Gastrocnemius medialis (tissue), 4 donors: Measurements from ENCODE around the gene ROGDI.

Experiments used
- CTCF ChIP-seq, 5 experiments: fragments of 450-650 bp in 3 of 5; fragments of 200-600 bp in 2 of 5; sonication (generic) in 2 of 5; IDR thresholded peaks in 4 of 5; conservative IDR thresholded peaks in 1 of 5; 1 replicate in 4 of 5; 2 replicates in 1 of 5; pipeline ENCODE4 v1.5.1; 2016 to 2019; ENCODE audit warnings: antibody characterized with exemption in 5 of 5, mild to moderate bottlenecking in 3 of 5, moderate library complexity in 3 of 5
- POLR2A ChIP-seq, 2 donors: fragments of 450-650 bp; IDR thresholded peaks; one replicate each; pipeline ENCODE4 v1.6.1; 2017; ENCODE audit warnings: antibody characterized with exemption in 2 of 2, mild to moderate bottlenecking in 2 of 2, moderate library complexity in 2 of 2

GRCh38 chr16:4803898-4804762 is 1.7 kb upstream of the ROGDI start:
- TF ChIP-seq POLR2A (IDR thresholded peaks at IDR 0.05), result no peak
- no peak for TF ChIP-seq CTCF (IDR thresholded peaks at IDR 0.05 in 4 of 5, conservative IDR thresholded peaks at IDR 0.05 in 1 of 5)
